Measurements from ENCODE around the gene JMY.
A peak's percentile ranks its signal among the peaks of the same experiment; 100 is the strongest.

JMY gene

DNA sequence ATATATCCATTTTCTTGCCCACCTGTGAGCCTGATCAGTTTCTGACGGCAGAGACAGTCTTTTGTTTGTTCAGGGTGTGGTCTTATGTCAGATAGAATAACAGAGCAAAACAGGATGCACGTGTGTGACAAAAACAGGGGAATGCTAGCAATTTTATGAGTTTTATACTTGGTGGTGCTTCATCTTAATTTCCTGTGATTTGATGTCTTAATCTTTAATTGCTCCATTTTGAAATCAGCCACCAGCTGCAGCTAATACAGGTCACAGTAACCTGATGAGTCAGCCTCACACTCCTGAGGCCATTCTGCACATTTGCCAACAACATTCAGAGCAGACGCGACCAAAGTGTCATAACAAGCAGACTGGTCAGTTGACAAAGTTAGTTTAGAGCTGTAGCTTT is 42.3 kb upstream of the JMY start:
- Histone ChIP-seq H2AFZ (ENCODE audit: low read length) (no peak overlapping the region), H3K9me2 (ENCODE audit: low read depth, low read length) (no peaks in the 10 kb centered on the region), H3K4me1 (ENCODE audit: insufficient read depth, low read length, severe bottlenecking) (no peaks in the 10 kb centered on the region), H4K20me1 (ENCODE audit: insufficient read depth, low read length) (no peaks in the 10 kb centered on the region), H3K9ac (ENCODE audit: low read length) (no peak overlapping the region), H3K27ac (ENCODE audit: low read depth, low read length, poor library complexity, severe bottlenecking) (no peak overlapping the region), H3K27me3 (ENCODE audit: insufficient read depth, low read length) (no peaks in the 10 kb centered on the region), H3K4me2 (ENCODE audit: low read length) (no peak overlapping the region), H3K79me2 (ENCODE audit: insufficient read depth, low read length) (no peaks in the 10 kb centered on the region), H3F3A (ENCODE audit: insufficient read depth, low read length) (no peaks in the 10 kb centered on the region), H3K9me3 (ENCODE audit: low read length) (no peaks in the 10 kb centered on the region), H3K4me3 (ENCODE audit: low read depth, low read length, poor library complexity, severe bottlenecking) (no peak overlapping the region), H3K36me3 (ENCODE audit: insufficient read depth, low read length) (no peaks in the 10 kb centered on the region)
- TF ChIP-seq EZH2 (IDR thresholded peaks at IDR 0.05; ENCODE audit: borderline replicate concordance, low read length): no peak
- TF ChIP-seq, protein P1, sequence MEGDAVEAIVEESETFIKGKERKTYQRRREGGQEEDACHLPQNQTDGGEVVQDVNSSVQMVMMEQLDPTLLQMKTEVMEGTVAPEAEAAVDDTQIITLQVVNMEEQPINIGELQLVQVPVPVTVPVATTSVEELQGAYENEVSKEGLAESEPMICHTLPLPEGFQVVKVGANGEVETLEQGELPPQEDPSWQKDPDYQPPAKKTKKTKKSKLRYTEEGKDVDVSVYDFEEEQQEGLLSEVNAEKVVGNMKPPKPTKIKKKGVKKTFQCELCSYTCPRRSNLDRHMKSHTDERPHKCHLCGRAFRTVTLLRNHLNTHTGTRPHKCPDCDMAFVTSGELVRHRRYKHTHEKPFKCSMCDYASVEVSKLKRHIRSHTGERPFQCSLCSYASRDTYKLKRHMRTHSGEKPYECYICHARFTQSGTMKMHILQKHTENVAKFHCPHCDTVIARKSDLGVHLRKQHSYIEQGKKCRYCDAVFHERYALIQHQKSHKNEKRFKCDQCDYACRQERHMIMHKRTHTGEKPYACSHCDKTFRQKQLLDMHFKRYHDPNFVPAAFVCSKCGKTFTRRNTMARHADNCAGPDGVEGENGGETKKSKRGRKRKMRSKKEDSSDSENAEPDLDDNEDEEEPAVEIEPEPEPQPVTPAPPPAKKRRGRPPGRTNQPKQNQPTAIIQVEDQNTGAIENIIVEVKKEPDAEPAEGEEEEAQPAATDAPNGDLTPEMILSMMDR (IDR thresholded peaks at IDR 0.05; ENCODE audit: low read length): no peak

DNA sequence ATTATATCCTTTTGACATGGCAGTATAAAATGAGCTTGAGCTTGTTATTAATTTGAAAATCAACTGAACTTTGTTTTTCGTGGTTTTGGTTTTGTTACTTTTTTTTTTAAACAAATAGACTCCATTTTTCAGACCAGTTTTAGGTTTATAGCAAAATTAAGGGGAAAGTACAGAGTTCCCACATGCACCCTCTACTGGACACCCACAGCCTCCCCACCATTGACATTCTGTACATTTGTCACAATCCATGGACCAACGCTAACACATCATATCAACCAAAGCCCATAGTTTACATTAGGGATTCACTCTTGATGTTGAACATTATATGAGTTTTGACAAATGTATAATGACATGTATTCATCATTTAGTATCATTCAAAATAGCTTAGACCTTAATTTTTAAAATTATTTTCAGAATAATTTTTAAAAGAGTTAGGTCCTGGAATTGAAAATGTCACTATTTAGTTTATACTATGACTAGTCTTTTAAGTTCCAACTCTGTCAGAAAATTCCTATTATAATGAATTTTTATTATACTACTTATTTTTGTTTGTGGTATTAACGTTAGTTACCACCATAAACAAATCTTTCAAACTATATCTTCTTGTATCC is 35.3 kb upstream of the JMY start:
- Histone ChIP-seq H2AFZ (ENCODE audit: low read length) (no peak overlapping the region), H3F3A (ENCODE audit: insufficient read depth, low read length) (no peaks in the 10 kb centered on the region)

DNA sequence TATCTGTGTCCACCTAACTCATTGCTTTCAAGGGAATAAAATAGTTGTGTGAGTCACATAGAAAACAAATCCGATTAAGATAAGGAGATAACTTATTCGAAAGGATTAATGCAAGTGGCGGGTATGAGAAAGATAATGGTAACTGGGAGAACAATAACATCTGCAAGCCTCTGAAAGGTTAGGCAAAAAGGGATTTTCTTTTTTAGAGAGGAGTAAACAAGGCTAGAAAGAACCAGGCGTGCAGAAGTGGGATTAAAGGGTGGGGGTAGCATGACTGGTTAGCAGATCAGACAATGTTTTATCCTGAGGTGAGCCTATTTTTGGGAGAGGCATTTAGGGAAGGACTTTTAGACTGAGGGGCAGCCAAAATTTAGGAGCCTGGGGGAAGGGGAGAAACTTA is 34.7 kb upstream of the JMY start:
- Histone ChIP-seq H3K27ac (ENCODE audit: low read depth, low read length, poor library complexity, severe bottlenecking) (no peak overlapping the region), H3K4me3 (ENCODE audit: low read depth, low read length, poor library complexity, severe bottlenecking) (no peak overlapping the region), H3K4me2 (ENCODE audit: low read length) (no peak overlapping the region), H3F3A (ENCODE audit: insufficient read depth, low read length) (no peaks in the 10 kb centered on the region), H3K4me1 (ENCODE audit: insufficient read depth, low read length, severe bottlenecking) (no peaks in the 10 kb centered on the region), H3K9me2 (ENCODE audit: low read depth, low read length) (no peaks in the 10 kb centered on the region), H4K20me1 (ENCODE audit: insufficient read depth, low read length) (no peaks in the 10 kb centered on the region), H3K9me3 (ENCODE audit: low read length) (no peaks in the 10 kb centered on the region), H3K79me2 (ENCODE audit: insufficient read depth, low read length) (no peaks in the 10 kb centered on the region), H2AFZ (ENCODE audit: low read length) (no peak overlapping the region), H3K36me3 (ENCODE audit: insufficient read depth, low read length) (no peaks in the 10 kb centered on the region), H3K27me3 (ENCODE audit: insufficient read depth, low read length) (no peaks in the 10 kb centered on the region), H3K9ac (ENCODE audit: low read length) (no peak overlapping the region)
- TF ChIP-seq, protein P1 (IDR thresholded peaks at IDR 0.05; ENCODE audit: low read length): no peak
- no peak for TF ChIP-seq EZH2 (IDR thresholded peaks at IDR 0.05; ENCODE audit: borderline replicate concordance, low read length)

More for the DNA sequence above, 35.3 kb upstream of the JMY start:
- H3K9ac ChIP-seq (ENCODE audit: low read length): no peak overlapping the region
- no peaks in the 10 kb centered on the region for H4K20me1 ChIP-seq (ENCODE audit: insufficient read depth, low read length)
- H3K4me3 ChIP-seq (ENCODE audit: low read depth, low read length, poor library complexity, severe bottlenecking): no peak overlapping the region
- no peak overlapping the region for H3K4me2 ChIP-seq (ENCODE audit: low read length)
- H3K9me3 ChIP-seq (ENCODE audit: low read length): no peaks in the 10 kb centered on the region
- H3K4me1 ChIP-seq (ENCODE audit: insufficient read depth, low read length, severe bottlenecking): no peaks in the 10 kb centered on the region
- no peak overlapping the region for H3K27ac ChIP-seq (ENCODE audit: low read depth, low read length, poor library complexity, severe bottlenecking)
- H3K9me2 ChIP-seq (ENCODE audit: low read depth, low read length): no peaks in the 10 kb centered on the region
- no peaks in the 10 kb centered on the region for H3K36me3 ChIP-seq (ENCODE audit: insufficient read depth, low read length)
- no peaks in the 10 kb centered on the region for H3K27me3 ChIP-seq (ENCODE audit: insufficient read depth, low read length)
- TF ChIP-seq, protein P1 (IDR thresholded peaks at IDR 0.05; ENCODE audit: low read length): peak; percentile 27; the same call in 1 of the 2 replicates
- TF ChIP-seq EZH2 (IDR thresholded peaks at IDR 0.05; ENCODE audit: borderline replicate concordance, low read length): no peak
- no peaks in the 10 kb centered on the region for H3K79me2 ChIP-seq (ENCODE audit: insufficient read depth, low read length)
